Fibroblast of lung (primary cell): ENCODE data around the gene LINGO3.

Source experiments
- CTCF ChIP-seq, 2 donors: IDR thresholded peaks in 1 of 2; conservative IDR thresholded peaks in 1 of 2; 1 replicate in 1 of 2; 2 replicates in 1 of 2; pipeline ENCODE4 v1.5.1; 2011 to 2012; ENCODE audit warnings: low read length in 2 of 2, control low read depth in 1 of 2, inconsistent platforms in 1 of 2, low read depth in 1 of 2, mild to moderate bottlenecking in 1 of 2
- EZH2 ChIP-seq: IDR thresholded peaks from 2 replicates; pipeline ENCODE4 v1.5.1; 2012; ENCODE audit warnings: low read length, control low read depth, mild to moderate bottlenecking; ENCODE audit errors: missing control alignments

GRCh38 chr19:2318923-2319322 is 11.0 kb upstream of the LINGO3 start:
- TF ChIP-seq CTCF (conservative IDR thresholded peaks at IDR 0.05 in 1 of 2, IDR thresholded peaks at IDR 0.05 in 1 of 2; ENCODE audit: low read depth in 1 of 2, low read length in 2 of 2) (no peak), EZH2 (no peak)
